GM08714 (cell line): ENCODE results near the gene AJAP1.
"Not testable (repeated sequence)": the region's sequence is repeated elsewhere in the genome, so short reads cannot be mapped to it uniquely, and the experiment has no call there.

ENCODE experiments used
- H3K4me3 ChIP-seq: fragments of 200-500 bp; sonication (Bioruptor generic); 2 replicates; pipeline ENCODE4 v1.5.1; 2014; ENCODE audit warnings: mild to moderate bottlenecking, low read length, inconsistent platforms
- ZNF274 ChIP-seq: IDR thresholded peaks from 2 replicates; pipeline ENCODE4 v1.6.1; 2012; ENCODE audit warnings: mild to moderate bottlenecking, low read depth, low read length

Gene AJAP1, protein sequence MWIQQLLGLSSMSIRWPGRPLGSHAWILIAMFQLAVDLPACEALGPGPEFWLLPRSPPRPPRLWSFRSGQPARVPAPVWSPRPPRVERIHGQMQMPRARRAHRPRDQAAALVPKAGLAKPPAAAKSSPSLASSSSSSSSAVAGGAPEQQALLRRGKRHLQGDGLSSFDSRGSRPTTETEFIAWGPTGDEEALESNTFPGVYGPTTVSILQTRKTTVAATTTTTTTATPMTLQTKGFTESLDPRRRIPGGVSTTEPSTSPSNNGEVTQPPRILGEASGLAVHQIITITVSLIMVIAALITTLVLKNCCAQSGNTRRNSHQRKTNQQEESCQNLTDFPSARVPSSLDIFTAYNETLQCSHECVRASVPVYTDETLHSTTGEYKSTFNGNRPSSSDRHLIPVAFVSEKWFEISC

GRCh38 chr1:4653796-4654725, at the start of gene AJAP1:
Gene AJAP1 (plus strand): TSS chr1:4654609. CDS start chr1:4655426, 817 bp downstream.
- H3K4me3 ChIP-seq = no peak within 1 kb of the TSS
- TF ChIP-seq ZNF274 = no peak

DNA sequence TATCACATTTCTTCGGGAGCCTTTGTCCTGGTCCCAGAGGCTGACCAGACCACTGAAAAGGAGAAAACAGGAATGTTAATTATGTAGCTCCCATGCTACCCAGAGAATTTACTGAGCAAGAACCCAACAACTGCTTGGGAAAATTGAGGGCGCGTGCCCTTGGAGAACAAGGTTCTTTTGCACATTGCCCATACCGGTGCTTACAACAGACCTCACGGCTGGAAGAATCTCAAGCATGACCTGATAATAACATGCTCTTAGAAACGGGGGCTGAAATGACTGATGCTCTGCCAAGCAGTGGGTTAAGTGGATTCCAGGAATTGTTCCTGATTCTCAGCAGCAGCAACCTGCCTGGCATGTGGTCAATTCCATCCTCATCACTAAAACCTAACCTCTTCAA, 49.3 kb upstream of the AJAP1 start:
- TF ChIP-seq ZNF274 = no peak
- no peak overlapping the region for H3K4me3 ChIP-seq

DNA sequence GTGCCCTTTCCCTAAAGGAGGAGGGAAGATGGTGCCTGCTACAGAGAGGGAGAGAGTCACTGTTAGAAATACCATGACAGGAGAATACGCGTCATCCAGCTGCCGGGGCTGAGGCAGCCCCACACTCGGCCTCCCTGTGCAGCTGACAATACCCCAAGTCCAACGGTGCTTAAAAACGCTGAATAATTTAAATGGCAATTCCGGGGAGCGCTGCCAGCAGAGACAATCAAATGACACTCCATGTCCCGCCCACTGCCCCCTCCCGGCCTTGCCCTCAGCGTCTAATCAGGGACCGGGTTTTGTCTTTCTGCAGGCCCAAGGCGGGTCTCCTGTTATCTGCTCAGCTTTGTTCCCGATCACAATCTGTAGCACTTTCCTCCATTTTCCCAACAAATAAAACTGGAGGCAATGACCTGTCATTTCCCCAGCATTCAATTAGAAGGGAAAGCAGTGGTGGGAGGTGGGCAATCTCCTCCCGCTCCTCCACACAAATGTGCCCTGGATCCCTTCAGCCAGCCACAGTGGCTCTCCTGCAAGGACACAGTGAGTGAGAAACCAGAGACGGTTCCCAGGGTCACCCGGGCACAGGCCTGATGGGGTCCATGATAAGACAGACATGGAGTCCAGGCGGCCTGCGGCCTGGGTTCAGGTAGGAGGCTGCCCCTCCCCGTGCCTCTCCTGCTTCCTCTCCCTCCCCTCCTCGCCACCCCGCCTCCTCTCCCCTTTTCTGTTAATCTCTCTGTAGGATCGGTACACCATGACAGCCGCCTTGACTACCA, 42.7 kb upstream of the AJAP1 start:
- H3K4me3 ChIP-seq = no peak overlapping the region
- TF ChIP-seq ZNF274 = no peak

DNA sequence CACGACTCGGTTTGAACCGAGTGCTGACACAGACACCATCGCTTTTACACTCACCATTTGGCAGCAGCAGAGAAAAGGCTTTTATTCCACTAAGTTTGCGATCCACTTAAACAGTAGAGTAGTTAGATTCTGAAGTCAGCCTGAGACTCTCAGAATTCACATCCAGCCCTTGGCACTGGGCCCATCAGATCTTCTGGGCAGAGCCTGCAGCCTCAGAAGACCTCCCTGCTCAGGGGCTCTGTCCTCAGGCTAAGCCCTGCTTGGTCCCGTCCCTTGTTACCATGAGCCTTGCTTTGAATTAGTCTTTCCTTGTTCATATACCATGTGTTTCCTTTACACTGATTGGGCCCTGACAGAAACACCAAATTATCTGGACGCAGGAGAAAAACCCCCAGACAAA, 41.4 kb upstream of the AJAP1 start:
- no peak for TF ChIP-seq ZNF274
- no peak overlapping the region for H3K4me3 ChIP-seq

- H3K4me3 ChIP-seq = no peak overlapping the region
- no peak for TF ChIP-seq ZNF274
These were observed 40.6 kb upstream of the AJAP1 start for GRCh38 chr1:4613606-4614370.

- TF ChIP-seq ZNF274 = no peak
- H3K4me3 ChIP-seq = no peak overlapping the region
These were observed 39.9 kb upstream of the AJAP1 start for GRCh38 chr1:4614371-4615137.

- TF ChIP-seq ZNF274 = no peak
- no peak overlapping the region for H3K4me3 ChIP-seq
These were observed 39.3 kb upstream of the AJAP1 start for GRCh38 chr1:4615138-4615470.

DNA sequence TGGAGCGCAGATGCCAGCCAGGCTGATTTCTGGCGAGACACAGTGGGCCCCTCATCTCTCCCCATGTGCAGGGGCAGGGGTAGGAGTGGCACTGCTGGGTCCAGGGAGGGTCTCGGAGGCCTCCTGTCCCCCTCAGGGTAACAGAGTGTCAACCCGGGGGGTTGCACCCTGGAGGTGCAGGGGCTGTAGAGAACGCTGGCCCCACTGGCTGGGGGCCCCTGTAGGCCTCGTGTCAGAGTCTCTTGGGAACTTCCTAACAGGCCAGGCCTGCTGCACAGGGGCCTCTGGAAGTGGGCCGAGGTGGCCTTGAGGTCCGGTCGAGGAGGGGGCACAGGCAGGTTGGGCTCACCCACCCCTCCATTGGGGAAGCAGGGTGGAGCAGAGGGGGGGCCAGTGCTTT, 38.9 kb upstream of the AJAP1 start:
- no peak overlapping the region for H3K4me3 ChIP-seq
- no peak for TF ChIP-seq ZNF274

DNA sequence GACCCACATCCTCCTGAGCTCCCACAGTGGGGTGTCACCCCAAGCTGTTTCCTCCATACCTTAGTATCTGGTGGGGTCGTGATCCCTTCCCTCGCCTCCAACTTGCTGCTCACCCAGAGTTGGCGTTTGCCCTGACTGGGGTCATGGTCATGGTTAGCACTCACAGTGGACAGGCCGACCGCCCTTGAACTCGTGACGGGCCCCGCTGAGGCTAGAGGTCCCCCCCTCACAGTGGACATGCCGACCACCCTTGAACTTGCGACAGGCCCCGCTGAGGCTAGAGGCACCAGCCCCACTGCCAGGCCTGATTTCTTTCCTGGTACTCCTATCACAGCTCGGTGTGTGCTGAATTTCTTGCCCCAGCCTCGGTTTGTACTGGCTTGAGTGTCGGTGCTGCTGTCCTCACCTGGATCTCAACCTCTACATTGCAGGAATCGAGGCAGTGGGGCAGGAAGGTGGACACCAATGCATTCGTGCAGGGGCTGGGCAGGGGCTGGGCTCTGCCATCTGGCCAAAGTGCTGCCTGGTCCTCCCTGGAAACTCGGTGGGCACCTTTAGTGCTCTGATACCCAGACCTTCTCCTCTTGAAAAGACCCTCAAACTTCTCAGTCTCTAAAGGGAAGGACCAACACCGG, 37.5 kb upstream of the AJAP1 start:
- TF ChIP-seq ZNF274 = no peak
- H3K4me3 ChIP-seq = no peak overlapping the region

DNA sequence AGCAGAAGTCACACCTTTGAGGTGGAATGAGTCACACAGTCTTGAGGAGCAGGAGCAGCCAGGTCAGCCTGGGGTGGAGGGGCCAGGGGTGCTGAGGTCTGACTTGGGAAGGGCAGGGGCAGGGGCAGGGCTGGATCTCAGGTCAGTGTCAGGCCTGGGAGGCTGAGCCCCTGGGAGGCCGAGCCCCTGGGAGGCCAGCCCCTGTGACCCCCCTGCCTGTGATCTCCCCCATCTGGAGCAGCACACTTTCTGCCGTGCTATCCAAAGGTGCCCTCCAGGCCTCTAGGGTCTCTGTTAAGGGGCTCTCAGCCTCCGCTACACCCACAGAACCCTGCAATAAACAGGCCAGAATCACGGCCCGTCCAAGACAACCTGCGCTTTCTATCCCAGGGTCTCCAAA, 36.9 kb upstream of the AJAP1 start:
- TF ChIP-seq ZNF274 = no peak
- no peak overlapping the region for H3K4me3 ChIP-seq

DNA sequence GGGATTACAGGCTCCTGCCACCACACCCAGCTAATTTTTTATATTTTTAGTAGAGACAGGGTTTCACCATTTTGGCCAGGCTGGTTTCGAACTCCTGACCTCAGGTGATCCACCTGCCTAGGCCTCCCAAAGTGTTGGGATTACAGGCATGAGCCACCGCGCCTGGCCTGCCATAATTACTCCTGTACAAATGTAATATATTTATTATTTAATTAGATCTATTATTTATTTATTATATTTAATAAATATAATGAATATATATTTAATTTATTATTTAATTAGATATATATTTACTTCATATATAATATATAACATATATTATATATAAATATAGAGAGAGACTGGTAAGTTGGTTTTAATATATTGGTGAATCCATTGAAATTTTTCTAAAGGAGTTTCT, 35.6 kb upstream of the AJAP1 start:
- H3K4me3 ChIP-seq = not testable (repeated sequence)

GRCh38 chr1:4621646-4622045, 32.8 kb upstream of the AJAP1 start:
- no peak overlapping the region for H3K4me3 ChIP-seq
- no peak for TF ChIP-seq ZNF274

GRCh38 chr1:4622821-4623220, 31.6 kb upstream of the AJAP1 start:
- no peak overlapping the region for H3K4me3 ChIP-seq
- TF ChIP-seq ZNF274 = no peak
